Measurements from ENCODE around the gene SUGCT.
A peak's percentile ranks its signal among the peaks of the same experiment; 100 is the strongest.

Gene SUGCT

DNA sequence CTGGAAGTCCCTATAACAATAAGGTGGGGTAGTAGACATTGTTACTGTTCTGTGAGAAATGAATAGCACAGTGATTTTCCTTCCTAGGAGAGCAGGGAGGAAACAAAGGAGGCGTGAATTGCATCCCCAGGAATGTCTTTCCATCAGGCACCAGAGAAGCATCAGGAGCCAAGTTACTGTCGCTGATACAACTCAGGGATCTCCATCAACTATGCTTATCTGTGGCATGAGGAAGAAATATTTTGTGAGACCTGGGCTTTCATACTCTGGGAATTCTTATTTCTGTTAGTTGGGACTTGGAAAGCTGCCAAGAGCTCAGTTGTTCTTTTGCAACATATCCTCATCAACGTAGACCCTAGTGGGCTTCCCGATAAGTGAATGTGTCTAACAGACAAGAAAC is 622.3 kb downstream of the SUGCT start:
- TF ChIP-seq ZFX (IDR thresholded peaks at IDR 0.05) = no peak
- TF ChIP-seq, protein P1, sequence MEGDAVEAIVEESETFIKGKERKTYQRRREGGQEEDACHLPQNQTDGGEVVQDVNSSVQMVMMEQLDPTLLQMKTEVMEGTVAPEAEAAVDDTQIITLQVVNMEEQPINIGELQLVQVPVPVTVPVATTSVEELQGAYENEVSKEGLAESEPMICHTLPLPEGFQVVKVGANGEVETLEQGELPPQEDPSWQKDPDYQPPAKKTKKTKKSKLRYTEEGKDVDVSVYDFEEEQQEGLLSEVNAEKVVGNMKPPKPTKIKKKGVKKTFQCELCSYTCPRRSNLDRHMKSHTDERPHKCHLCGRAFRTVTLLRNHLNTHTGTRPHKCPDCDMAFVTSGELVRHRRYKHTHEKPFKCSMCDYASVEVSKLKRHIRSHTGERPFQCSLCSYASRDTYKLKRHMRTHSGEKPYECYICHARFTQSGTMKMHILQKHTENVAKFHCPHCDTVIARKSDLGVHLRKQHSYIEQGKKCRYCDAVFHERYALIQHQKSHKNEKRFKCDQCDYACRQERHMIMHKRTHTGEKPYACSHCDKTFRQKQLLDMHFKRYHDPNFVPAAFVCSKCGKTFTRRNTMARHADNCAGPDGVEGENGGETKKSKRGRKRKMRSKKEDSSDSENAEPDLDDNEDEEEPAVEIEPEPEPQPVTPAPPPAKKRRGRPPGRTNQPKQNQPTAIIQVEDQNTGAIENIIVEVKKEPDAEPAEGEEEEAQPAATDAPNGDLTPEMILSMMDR (conservative IDR thresholded peaks at IDR 0.05) = no peak
- H3K27ac ChIP-seq = no peak overlapping the region

DNA sequence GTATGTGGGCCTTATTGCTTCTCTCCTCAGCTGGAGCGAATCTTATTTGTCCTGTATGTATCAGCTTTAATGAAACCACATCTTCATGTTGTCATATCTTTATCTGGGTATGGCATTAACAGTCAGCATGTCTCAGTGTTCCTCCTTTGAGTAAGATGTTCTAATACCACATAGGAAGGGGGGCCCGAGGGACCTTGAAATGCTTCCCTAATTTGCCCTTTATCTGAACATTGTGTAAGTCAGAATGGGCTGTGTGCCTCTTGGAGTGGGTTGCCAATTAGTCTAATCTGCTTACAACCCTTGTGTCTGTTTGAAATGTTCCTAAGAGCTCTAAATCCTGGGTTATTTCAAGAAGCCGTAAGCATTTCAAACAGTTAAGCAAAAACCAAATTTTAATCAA is 623.8 kb downstream of the SUGCT start:
- H3K27ac ChIP-seq = no peak overlapping the region
- TF ChIP-seq, protein P1 (conservative IDR thresholded peaks at IDR 0.05) = no peak
- TF ChIP-seq ZFX (IDR thresholded peaks at IDR 0.05) = no peak

DNA sequence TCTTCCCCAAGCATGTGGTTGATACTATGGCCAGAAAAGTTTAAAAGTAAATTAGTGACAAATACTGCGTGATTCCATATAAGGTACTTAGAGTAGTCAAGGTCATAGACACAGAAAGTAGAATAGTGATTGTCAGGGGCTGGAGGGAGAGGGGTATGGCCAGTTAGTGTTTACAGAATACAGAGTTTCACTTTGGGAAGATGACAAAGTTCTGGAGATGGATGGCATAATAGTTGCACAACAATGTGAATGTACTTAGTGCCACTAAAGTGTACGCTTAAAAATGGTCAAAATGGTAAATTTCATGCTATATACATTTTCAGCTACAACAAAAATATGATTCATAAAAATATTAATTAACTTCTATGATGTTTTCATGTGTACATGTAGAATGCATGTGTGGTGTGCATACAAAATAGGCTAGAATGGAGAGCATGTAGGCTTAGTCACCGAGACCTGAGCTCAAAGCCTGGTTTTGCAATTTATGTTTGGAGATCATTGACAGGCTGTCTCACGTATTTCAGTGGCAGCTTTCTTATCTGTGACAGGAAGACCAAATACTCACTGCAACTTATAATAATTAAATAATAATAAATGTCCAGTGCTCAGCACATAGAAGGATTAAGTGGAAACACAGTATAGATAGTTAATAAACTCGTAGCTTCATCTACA is 625.6 kb downstream of the SUGCT start:
- no peak overlapping the region for H3K27ac ChIP-seq
- TF ChIP-seq ZFX (IDR thresholded peaks at IDR 0.05) = no peak
- TF ChIP-seq, protein P1 (conservative IDR thresholded peaks at IDR 0.05) = no peak

DNA sequence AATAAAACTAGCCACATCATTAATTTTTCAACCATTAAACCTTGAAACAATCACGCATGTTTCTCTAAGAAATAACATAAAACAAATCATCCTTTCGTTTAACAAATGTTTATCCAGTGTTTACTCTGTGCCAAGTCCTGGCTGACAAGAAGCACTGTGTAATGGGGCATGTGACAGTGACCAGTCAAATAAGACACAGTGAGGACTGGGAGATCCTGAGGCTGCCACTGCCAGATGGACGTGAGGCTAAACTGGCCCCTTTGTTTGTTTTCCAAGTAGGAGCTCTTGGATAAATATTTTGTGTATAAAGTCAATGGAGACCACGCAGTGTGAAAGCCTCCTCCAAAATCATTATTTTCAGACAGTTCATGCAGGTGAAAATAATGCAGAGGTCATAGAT is 626.2 kb downstream of the SUGCT start:
- no peak overlapping the region for H3K27ac ChIP-seq
- TF ChIP-seq, protein P1 (conservative IDR thresholded peaks at IDR 0.05) = no peak
- TF ChIP-seq ZFX (IDR thresholded peaks at IDR 0.05) = no peak

DNA sequence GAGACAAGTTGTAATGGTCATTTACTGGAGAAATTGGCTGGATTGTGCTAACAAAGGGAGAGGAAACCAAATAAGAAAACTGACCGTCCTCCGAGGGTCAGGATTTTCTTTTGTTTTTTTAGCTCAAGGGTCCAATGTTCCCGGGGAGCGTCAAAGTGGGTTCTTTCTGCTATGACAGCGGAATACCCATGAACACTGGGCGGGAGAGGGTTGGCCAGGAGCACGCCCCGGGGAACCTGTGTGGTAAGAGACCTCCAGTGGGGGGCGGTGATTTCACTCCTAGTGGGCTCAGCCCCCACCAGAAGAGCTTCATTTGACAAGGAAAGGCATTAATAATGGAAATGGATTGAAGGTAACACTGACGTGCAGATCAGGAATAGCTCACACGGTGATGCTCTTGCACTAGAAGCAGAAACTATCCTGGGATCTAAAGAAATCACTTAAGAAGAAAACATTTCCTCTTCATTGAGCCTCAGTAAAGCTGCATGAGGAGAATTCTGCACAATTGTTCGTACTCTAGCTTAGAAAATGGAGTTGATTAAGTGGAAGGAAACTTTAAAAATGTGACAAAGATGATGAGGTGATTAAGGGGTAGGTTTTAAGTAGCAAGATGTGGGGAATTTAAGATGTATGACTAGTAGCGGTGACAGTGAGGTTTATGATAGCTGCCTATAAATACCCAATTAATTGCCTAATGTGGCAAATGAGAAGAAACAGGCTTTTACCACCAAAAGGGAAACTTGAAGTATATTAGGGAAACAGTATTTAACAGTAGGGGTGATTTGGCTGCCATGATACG is 627.2 kb downstream of the SUGCT start:
- H3K27ac ChIP-seq = no peak overlapping the region
- TF ChIP-seq, protein P1 (conservative IDR thresholded peaks at IDR 0.05) = peak; percentile 9; the same call in 1 of the 2 replicates
- no peak for TF ChIP-seq ZFX (IDR thresholded peaks at IDR 0.05)

DNA sequence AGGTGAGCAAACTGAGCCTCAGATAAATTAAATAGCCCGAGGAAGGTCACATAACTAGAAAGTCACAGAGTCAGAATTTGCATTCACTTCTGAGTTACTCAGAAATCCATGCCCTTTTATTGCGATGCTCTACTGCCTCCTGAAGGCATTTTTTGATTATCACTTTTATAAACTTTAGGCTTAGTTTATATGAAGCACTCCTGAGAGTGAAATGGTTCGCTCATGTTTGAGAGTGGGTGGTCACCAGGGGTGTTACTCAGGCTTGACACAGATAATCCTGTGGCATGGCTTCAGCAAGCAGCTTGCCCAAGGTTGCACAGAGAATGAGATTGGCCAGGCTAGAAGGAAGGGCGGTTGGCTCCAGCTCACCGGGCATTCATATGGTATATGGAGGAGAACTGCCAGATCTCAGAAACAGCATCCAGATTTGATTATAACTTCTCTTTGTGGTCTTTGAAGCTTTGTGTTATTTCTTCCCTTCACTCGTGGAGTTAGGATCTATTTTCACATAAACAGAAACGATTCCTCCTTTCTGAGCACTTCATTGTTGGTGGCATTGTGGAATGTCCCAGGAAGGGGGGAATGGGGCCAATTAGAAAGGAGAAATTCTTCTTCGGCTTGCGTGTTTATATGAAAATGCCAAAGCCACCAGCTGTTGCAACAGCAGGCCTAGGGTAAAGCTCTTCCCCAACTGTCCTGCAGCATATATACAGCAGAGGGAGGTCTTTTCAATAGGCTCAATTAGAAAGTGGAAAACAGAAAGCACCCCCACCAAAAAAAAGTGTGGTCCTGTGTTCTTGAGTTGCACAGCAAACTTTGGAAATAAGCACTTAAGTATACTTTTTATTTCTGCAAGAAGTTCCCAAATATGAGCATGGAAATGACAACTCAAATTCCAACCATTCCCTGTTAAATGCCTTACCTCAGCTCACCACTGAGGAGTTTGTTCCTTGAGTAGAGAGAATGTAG is 628.8 kb downstream of the SUGCT start:
- no peak overlapping the region for H3K27ac ChIP-seq
- TF ChIP-seq ZFX (IDR thresholded peaks at IDR 0.05) = no peak
- TF ChIP-seq, protein P1 (conservative IDR thresholded peaks at IDR 0.05) = peak; percentile 26

Data from C4-2B (cell line).